ENCODE measurements around the gene WASF3.

WASF3 gene

DNA sequence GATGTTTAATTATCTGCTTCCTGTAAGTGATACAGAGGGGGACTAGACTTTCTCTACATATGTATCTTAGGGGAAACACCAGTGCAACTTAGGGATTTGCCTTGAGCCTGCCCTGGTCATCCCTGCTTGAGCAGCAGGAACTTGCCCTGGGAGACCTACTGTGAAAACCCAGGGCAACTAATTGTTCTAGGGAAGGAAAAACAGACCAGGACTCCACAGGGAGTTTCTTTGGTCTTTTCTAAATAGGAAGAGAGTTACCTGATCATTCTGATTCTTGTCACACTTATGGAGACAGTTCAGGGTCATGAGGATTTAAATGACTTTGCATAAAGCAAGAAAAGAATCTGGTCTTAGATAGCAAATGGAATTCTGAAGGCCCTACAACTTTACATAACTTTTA, 89.1 kb downstream of the WASF3 start:
- no peak for DNase-seq

DNA sequence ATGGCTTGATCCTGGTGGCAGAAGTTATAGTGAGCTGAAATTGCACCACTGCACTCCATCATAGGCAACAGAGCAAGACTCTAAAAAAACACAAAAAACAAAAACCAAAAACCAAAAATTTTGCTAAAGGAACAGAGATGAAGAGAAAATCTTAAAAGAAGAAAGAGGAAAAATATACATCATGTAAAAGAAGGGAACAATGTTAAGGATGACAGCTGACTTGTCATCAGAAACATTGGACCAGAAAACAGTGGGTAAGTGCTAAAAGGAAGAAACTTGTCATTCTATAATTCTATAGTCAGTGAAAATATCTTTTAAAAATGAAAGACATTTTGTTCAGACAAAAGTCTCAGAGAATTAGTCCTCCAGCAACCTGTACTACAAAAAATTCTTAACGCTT, 93.8 kb downstream of the WASF3 start:
- no peak for DNase-seq

GRCh38 chr13:26653310-26653709, 95.8 kb downstream of the WASF3 start:
- DNase-seq, result no peak

GRCh38 chr13:26653842-26654241, 96.4 kb downstream of the WASF3 start:
- no peak for DNase-seq

GRCh38 chr13:26656919-26657318, 99.4 kb downstream of the WASF3 start:
- no peak for DNase-seq

- no peak for DNase-seq
Observed at GRCh38 chr13:26658448-26659385, 101.2 kb downstream of the WASF3 start.

DNA sequence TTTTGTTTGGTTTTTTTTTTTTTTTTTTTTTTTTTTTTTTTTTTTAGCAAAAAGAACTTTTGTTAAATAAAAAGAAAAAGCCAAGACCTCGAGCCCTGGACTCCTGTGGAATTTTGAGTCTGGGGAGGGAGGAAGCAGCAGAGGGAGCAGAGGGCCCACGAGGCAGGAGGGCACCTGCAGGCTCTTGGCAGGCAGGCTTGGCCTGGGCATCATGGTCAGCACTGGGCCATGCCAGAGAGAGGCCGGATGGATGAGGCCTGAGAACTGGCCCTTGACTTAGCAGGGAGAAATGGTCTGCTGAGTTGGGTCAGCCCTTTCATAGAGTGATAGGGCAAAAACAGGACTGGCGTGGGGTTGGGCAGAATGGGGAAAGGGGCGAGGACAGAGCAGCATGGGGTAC, 102.7 kb downstream of the WASF3 start:
- DNase-seq, result no peak

GRCh38 chr13:26660766-26661165, 103.3 kb downstream of the WASF3 start:
- DNase-seq, result no peak

- DNase-seq, result no peak
Observed at GRCh38 chr13:26663791-26664190, 106.3 kb downstream of the WASF3 start.

DNA sequence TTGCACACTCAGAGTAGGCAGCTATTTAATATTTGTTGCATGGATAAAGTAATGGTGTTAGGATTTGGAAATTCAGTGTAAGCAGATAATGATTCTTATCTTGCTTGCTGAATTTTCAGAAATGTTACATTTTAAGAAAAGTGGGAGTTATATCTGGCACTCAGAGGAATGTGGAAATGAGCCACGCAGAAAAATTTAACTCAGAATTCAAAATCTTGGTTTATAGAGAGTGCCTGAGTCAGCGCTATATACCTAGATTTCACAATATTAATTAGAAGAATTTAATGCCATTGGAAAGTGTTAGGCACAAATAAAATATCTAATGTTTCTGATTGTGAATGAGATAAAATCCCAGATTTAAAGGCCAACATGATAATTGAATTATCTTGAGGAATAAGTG, 106.8 kb downstream of the WASF3 start:
- DNase-seq, result no peak

DNA sequence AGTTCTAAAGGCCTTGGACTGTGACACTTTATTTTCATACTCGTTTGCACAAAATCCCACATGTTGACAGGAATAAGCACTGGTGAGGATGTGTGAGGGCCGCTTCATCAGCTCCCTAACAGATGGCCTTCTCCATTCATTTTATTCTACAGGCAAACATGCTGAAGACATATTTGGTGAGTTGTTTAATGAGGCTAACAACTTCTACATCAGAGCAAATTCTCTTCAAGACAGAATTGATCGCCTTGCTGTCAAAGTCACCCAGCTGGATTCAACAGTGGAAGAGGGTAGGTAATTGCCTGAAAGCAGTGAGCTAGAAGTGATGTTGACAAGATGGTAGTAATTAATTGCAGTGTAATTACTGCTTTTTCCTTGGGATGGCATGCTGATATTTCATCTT, 107.4 kb downstream of the WASF3 start:
- DNase-seq, result no peak

DNA sequence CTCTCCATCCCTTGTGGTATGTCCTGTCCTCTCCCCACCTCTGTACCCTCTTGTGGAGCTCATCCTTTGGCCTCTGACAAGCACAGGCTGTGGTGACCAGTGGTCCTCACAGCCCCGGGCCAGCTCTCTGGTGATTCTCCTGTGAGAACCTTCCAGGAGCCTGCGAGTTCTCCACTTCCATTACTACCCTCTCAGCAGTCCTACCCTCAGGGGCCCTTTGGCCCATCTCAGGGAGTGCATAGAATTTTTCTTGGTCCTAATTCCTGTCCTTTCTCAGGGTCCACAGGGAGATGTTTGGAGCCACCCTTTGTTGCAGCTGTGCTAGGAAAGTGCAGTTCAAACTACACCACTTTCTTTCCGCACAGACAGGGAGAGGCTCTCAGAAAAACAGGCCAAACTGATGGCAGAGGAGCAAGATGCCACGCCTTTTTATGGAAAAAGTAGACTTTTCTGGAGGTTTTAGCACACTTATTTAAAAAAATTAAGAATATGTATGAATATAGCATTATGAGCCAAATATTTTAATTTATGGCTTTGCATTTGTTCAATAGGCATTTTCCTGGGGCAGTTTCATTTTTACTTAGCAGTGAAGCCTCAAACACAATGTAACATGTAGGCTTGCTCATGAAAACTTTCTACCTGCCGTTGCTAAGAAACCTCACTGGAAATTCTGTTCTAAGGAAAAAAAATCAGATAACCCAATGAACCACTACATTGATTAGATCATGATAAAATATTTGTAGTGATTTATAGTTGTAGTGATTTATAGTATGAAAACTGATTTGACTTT, 111.1 kb downstream of the WASF3 start:
- DNase-seq, result no peak

DNA sequence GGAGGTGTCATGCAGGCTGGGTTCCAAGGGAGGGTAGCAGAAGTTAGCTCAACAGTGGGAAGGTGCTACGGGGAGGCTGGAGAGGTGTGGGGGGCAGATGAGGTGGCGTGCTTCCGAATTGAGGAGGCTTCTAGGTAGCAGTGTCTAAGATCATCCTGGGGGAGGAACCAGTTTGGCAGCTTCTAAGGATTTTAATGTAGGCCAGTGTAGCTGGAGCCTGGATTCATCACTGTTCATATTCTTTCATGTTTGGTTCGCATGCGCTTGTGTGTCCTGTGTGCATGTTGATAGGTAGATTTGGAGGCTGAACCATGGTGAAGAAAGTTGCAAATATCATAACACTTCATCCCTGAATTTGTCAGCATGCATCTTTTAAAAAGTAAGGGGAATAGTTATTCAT, 116.4 kb downstream of the WASF3 start:
- DNase-seq, result no peak

GRCh38 chr13:26677156-26677555, 119.7 kb downstream of the WASF3 start:
- DNase-seq, result no peak

DNA sequence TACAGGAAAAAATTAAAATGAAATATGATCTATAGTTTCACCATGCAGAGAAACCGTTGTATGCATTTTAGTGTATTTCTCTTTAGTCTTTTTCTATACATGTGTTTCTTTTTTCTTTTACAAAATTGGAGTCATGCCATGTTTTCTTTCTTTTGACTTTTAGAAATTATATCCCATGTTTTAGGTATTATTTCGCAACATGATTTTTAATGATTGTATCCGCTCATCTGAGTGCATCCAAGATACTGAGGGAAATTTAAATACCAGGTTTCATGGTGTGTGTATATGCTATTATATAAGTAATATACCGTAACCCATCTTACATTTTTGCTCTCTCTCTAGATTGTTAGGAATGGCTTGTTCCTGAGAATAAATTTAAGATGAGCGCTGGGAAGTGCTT, 120.8 kb downstream of the WASF3 start:
- DNase-seq, result no peak

GRCh38 chr13:26678796-26679195, 121.3 kb downstream of the WASF3 start:
- no peak for DNase-seq

DNA sequence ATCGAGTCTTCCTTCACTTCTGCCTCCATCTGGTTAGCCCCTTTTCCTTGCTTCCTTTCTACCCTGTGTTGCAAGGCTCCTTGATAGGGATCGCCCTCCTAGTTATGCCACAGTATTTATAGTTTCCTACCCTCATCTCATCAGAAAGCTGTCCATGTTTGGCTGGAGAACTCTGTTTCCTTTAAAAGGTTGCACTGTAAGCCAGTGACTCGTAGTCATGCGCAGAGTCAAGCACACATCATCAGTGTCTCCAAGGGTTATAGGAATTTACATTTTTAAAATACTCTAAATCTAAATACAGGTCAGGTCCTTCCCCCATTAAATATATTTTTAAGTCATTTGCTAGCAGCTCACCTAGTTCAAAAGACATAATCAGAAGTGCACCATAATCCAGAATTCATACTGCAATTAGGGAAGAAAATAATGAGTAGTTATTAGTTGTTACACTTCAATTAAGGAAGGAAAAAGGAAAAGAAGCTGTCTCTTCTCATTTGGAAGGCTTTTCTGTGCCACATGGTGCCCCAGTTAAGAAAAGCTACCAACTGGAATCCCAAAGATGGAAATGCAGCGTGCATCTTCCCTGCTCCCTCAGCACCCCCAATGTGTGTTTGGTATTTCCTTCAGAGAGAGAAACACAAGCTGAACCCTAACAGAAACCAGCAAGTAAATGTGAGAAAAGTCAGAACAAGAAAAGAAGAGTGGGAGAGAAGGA, 122.1 kb downstream of the WASF3 start:
- no peak for DNase-seq

DNA sequence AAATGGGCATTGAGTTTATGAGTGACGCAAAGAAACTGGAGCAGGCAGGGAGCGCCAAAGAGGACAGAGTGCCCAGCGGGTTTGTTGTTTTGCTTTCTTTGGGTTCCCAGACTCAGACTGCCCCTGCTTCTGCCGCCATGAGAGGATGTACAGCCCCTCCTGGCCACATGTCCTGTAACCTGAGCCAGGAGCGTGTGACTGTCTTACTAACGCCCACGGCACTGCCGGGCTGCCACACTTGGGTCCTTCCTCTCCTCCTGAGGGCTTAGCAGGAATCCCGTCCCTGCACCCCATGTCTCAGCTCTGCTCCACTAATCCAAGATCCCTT, 122.6 kb downstream of the WASF3 start:
- no peak for DNase-seq

DNA sequence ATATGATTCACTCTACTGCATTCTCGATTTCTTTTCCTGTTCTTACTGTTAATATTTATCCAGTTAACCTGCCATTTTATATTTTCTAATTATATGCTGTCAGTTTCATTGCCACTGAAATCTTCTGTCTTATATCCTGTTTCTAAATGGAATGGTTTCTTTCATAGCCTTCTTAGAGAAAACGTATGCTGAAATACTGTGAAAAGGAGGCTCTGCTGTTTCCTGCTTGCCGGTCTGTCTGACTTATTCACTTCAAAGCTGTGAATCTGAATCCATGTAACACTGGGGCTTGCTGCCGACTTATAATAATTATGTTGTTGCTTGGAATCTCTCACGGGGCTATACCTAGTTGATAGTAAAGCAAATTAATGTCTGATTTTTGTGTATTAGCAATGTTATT, 123.1 kb downstream of the WASF3 start:
- DNase-seq, result no peak

DNA sequence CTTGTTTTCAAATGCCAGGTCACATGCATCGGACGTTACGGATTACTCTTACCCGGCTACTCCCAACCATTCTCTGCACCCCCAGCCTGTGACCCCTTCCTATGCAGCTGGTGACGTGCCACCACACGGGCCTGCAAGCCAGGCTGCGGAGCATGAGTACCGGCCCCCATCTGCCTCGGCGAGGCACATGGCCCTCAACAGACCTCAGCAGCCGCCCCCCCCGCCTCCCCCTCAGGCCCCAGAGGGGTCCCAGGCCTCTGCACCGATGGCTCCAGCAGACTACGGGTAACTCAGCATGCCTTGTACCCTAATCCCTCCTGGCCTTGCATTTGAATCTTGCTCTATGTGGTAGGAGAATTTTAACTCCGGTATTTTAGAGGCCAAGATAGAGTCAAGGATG, 123.6 kb downstream of the WASF3 start:
- no peak for DNase-seq

DNA sequence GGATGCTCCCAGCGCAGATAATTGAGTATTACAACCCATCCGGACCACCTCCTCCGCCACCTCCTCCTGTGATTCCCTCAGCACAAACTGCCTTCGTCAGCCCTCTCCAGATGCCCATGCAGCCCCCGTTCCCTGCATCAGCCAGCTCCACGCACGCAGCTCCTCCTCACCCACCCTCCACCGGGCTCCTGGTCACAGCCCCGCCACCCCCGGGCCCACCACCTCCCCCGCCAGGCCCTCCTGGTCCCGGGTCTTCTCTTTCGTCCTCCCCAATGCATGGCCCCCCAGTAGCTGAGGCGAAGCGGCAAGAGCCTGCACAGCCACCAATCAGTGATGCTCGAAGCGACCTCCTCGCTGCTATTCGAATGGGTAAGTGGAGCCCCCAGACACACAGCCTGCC, 125.1 kb downstream of the WASF3 start:
- no peak for DNase-seq

- no peak for DNase-seq
Observed at GRCh38 chr13:26685606-26686005, 128.1 kb downstream of the WASF3 start.

GRCh38 chr13:26686285-26686684, 128.8 kb downstream of the WASF3 start:
- DNase-seq, result no peak

DNA sequence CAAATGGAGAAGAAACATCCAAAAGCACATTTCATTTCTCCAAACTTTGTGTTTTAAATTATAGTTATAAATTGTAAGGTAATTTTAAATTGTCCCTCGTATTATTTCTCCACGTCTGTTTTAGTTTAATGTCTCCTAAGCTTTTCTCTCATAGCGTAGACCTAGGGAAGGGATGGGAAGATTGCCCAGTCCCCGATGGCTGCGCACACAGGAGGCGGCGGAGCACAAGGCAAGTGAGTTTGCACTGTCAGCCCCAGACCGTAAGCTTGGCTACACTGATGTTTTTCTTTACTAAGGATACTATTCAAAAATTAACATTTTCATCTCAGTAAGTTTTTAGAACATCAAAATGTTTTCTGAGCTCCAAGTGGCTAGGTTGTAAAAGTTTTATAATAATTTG, 130.8 kb downstream of the WASF3 start:
- no peak for DNase-seq

Measured in activated naive CD4-positive, alpha-beta T cell treated with anti-CD3 and anti-CD28 coated beads, Interleukin-2, amount 50 U/mL, for 16 hours (primary cell).